ENCODE results near the gene SDK1. TPM values are rescaled to one million over a fixed set of nuclear protein-coding genes. Genes with fewer than 3 reads are reported as not detected.

Gene SDK1
- total RNA-seq, 1 donor from 2014 or later = 4.3 TPM

DNA sequence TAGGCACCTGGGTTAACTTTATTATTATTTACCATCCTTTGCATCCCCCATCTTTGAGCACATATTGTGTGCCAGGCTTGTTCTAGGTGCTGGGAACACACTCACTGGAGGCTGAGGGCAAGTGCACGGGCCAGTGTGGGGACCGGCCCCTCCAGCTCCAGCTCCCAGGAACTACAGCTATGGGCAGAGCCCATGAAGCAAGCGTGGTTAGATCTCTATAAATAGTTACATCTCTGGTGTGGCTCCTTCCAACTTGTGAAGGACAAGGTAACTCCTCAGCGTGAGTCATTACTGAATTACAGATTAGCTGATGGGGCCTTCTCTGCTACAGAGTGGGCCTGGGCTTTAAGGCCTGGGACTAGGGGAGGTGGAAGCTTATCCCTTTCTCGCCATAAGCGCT lies 583.5 kb downstream of the SDK1 start:
- H3K27ac Mint-ChIP-seq (ENCODE audit: unreplicated experiment) = no peak overlapping the region
- H3K27me3 Mint-ChIP-seq (ENCODE audit: unreplicated experiment) = peaks cover 3% of the 10 kb centered on the region
- peaks cover 4% of the 10 kb centered on the region for H3K9me3 Mint-ChIP-seq (ENCODE audit: unreplicated experiment)

GRCh38 chr7:3887096-3887690 lies 586.1 kb downstream of the SDK1 start:
- H3K27ac Mint-ChIP-seq (ENCODE audit: unreplicated experiment) = no peak overlapping the region

More for the DNA sequence above, 583.5 kb downstream of the SDK1 start:
- no peak for DNase-seq (ENCODE audit: low spot score)
- H3K4me3 Mint-ChIP-seq (ENCODE audit: unreplicated experiment) = no peak overlapping the region
- TF ChIP-seq, protein P1, sequence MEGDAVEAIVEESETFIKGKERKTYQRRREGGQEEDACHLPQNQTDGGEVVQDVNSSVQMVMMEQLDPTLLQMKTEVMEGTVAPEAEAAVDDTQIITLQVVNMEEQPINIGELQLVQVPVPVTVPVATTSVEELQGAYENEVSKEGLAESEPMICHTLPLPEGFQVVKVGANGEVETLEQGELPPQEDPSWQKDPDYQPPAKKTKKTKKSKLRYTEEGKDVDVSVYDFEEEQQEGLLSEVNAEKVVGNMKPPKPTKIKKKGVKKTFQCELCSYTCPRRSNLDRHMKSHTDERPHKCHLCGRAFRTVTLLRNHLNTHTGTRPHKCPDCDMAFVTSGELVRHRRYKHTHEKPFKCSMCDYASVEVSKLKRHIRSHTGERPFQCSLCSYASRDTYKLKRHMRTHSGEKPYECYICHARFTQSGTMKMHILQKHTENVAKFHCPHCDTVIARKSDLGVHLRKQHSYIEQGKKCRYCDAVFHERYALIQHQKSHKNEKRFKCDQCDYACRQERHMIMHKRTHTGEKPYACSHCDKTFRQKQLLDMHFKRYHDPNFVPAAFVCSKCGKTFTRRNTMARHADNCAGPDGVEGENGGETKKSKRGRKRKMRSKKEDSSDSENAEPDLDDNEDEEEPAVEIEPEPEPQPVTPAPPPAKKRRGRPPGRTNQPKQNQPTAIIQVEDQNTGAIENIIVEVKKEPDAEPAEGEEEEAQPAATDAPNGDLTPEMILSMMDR (IDR thresholded peaks at IDR 0.05; ENCODE audit: unreplicated experiment) = no peak
- no peaks in the 10 kb centered on the region for H3K4me1 Mint-ChIP-seq (ENCODE audit: unreplicated experiment)
- H3K36me3 Mint-ChIP-seq (ENCODE audit: low read depth, unreplicated experiment) = no peaks in the 10 kb centered on the region

DNA sequence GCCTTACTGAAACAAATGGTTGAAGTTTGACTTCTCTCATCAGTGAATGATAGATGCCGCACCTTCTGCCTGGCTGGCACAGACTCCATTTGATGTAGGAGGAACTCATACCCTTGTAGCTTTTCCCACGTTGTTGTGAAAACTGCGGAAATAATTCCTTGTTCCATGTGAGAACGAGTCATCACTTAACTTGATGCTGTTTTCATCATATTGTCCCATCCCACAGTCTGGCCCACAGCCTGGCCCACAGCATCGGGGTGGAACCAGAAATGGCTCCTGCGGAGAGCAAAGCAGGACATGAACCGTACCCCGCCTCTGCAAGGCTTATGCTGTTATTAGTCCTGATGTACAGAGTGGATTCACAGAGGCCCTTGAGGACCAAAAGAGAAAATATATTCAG lies 587.0 kb downstream of the SDK1 start:
- peaks cover 3% of the 10 kb centered on the region for H3K27me3 Mint-ChIP-seq (ENCODE audit: unreplicated experiment)
- peaks cover 5% of the 10 kb centered on the region for H3K36me3 Mint-ChIP-seq (ENCODE audit: low read depth, unreplicated experiment)
- TF ChIP-seq, protein P1 (IDR thresholded peaks at IDR 0.05; ENCODE audit: unreplicated experiment) = no peak
- no peak for DNase-seq (ENCODE audit: low spot score)
- peaks cover 9% of the 10 kb centered on the region for H3K9me3 Mint-ChIP-seq (ENCODE audit: unreplicated experiment)
- no peaks in the 10 kb centered on the region for H3K4me1 Mint-ChIP-seq (ENCODE audit: unreplicated experiment)
- no peak overlapping the region for H3K27ac Mint-ChIP-seq (ENCODE audit: unreplicated experiment)
- no peak overlapping the region for H3K4me3 Mint-ChIP-seq (ENCODE audit: unreplicated experiment)

More at GRCh38 chr7:3887096-3887690, 586.1 kb downstream of the SDK1 start:
- Mint-ChIP-seq H3K9me3 (ENCODE audit: unreplicated experiment) (peaks cover 12% of the 10 kb centered on the region), H3K27me3 (ENCODE audit: unreplicated experiment) (peaks cover 3% of the 10 kb centered on the region), H3K4me3 (ENCODE audit: unreplicated experiment) (no peak overlapping the region), H3K4me1 (ENCODE audit: unreplicated experiment) (no peaks in the 10 kb centered on the region), H3K36me3 (ENCODE audit: low read depth, unreplicated experiment) (peaks cover 5% of the 10 kb centered on the region)
- DNase-seq (ENCODE audit: low spot score) = no peak
- TF ChIP-seq, protein P1 (IDR thresholded peaks at IDR 0.05; ENCODE audit: unreplicated experiment) = no peak

DNA sequence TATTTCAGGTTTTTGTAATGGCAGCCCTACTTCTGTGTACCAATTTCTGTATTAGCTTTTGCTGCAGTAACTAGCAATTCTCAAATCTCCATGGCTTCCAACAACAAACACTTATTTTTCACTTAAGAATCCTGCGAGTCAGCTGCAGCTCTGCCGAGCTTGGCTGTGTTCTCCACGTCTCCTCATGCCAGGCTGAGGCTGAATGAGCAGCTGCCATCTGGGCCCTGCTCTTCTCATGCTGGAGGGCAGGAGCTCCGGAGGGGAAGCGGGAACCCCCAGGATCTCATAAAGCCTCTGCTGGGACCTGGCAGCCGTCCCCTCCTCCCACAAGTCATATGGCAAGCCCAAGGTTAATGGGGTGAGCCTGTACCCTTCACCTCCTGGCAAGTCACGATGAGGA lies 591.1 kb downstream of the SDK1 start:
- no peak overlapping the region for H3K27ac Mint-ChIP-seq (ENCODE audit: unreplicated experiment)
- no peak overlapping the region for H3K4me3 Mint-ChIP-seq (ENCODE audit: unreplicated experiment)
- peaks cover 6% of the 10 kb centered on the region for H3K4me1 Mint-ChIP-seq (ENCODE audit: unreplicated experiment)
- TF ChIP-seq, protein P1 (IDR thresholded peaks at IDR 0.05; ENCODE audit: unreplicated experiment) = no peak
- no peak for DNase-seq (ENCODE audit: low spot score)
- peaks cover 5% of the 10 kb centered on the region for H3K36me3 Mint-ChIP-seq (ENCODE audit: low read depth, unreplicated experiment)
- peaks cover 9% of the 10 kb centered on the region for H3K9me3 Mint-ChIP-seq (ENCODE audit: unreplicated experiment)
- no peaks in the 10 kb centered on the region for H3K27me3 Mint-ChIP-seq (ENCODE audit: unreplicated experiment)

DNA sequence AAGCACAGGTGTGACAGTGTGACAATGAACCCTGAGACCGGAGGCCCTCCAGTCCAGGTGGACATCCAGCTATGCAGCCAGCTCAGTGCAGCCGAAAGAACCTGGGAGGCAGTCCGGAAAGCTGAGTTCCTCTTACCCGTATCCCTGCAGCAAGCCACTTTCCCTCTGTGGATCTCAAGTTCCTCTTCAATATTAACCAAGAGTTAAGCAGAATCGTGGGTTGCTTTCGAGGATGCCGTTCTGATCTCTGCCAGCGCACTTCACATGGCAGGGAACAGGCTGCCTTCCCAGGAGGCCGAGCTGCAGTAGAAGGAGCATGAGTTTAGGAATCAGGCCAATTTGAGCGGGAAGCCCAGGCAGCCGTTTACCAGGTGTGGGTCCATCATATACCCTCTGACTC lies 591.6 kb downstream of the SDK1 start:
- no peak overlapping the region for H3K27ac Mint-ChIP-seq (ENCODE audit: unreplicated experiment)
- H3K27me3 Mint-ChIP-seq (ENCODE audit: unreplicated experiment) = no peaks in the 10 kb centered on the region
- TF ChIP-seq, protein P1 (IDR thresholded peaks at IDR 0.05; ENCODE audit: unreplicated experiment) = no peak
- H3K4me3 Mint-ChIP-seq (ENCODE audit: unreplicated experiment) = no peak overlapping the region
- no peak for DNase-seq (ENCODE audit: low spot score)
- peaks cover 9% of the 10 kb centered on the region for H3K9me3 Mint-ChIP-seq (ENCODE audit: unreplicated experiment)
- peaks cover 5% of the 10 kb centered on the region for H3K36me3 Mint-ChIP-seq (ENCODE audit: low read depth, unreplicated experiment)
- peaks cover 6% of the 10 kb centered on the region for H3K4me1 Mint-ChIP-seq (ENCODE audit: unreplicated experiment)

Measured in endothelial cell (in vitro differentiated cells).